CD4-positive, CD25-positive, alpha-beta regulatory T cell (primary cell): ENCODE results near the gene RBL2. TPM values are rescaled to one million over a fixed set of nuclear protein-coding genes. Genes with fewer than 3 reads are reported as not detected.
"Not testable (repeated sequence)": the region's sequence is repeated elsewhere in the genome, so short reads cannot be mapped to it uniquely, and the experiment has no call there.

Experiments used
- ATAC-seq, 2 donors: fragments of 150-1000 bp; cut with Tn5 transposase; one replicate each; pipeline ENCODE4 v1.10.0; 2021; ENCODE audit warnings: low read depth in 2 of 2, moderate number of reproducible peaks in 2 of 2, moderate library complexity in 1 of 2
- DNase-seq, 3 donors: peaks; one replicate each; pipeline versions ENCODE4 v3.0.0 to v3.0.0-alpha.2; 2012 to 2022; ENCODE audit warnings: mixed read lengths in 1 of 3
- H3K27ac ChIP-seq: one replicate; pipeline ENCODE4 v1.7.0; 2013; ENCODE audit warnings: mild to moderate bottlenecking, low read length; ENCODE audit not compliant: insufficient read depth, poor library complexity, severe bottlenecking
- H3K27me3 ChIP-seq: one replicate; pipeline ENCODE4 v1.7.0; 2013; ENCODE audit warnings: low read length; ENCODE audit not compliant: control insufficient read depth, insufficient read depth
- H3K36me3 ChIP-seq: one replicate; pipeline ENCODE4 v1.7.0; 2013; ENCODE audit warnings: mild to moderate bottlenecking, low read length, moderate library complexity; ENCODE audit not compliant: control insufficient read depth, insufficient read depth
- H3K4me1 ChIP-seq: 2 replicates; pipeline ENCODE4 v1.7.0; 2013; ENCODE audit warnings: mild to moderate bottlenecking, low read length; ENCODE audit not compliant: insufficient read depth, control insufficient read depth, poor library complexity, severe bottlenecking
- H3K4me3 ChIP-seq: one replicate; pipeline ENCODE4 v1.7.0; 2013; ENCODE audit warnings: low read depth, mild to moderate bottlenecking, low read length, moderate library complexity
- H3K9me3 ChIP-seq, 2 experiments: 1 replicate in 1 of 2; 2 replicates in 1 of 2; pipeline ENCODE4 v1.7.0; 2013; ENCODE audit warnings: low read length in 2 of 2, mild to moderate bottlenecking in 1 of 2, moderate library complexity in 1 of 2; ENCODE audit not compliant: control insufficient read depth in 2 of 2
- H3K27ac Mint-ChIP-seq, 3 donors: one replicate each; pipeline ENCODE4 v1.8.0; 2020 to 2022; ENCODE audit warnings: mild to moderate bottlenecking in 3 of 3, mixed read lengths in 3 of 3, moderate library complexity in 2 of 3
- H3K27me3 Mint-ChIP-seq: one replicate; pipeline ENCODE4 v1.8.0; 2022; ENCODE audit warnings: mild to moderate bottlenecking, mixed read lengths
- H3K36me3 Mint-ChIP-seq: one replicate; pipeline ENCODE4 v1.8.0; 2020; ENCODE audit warnings: mixed read lengths
- H3K4me1 Mint-ChIP-seq, 4 donors: one replicate each; pipeline ENCODE4 v1.8.0; 2020 to 2022; ENCODE audit warnings: mixed read lengths in 4 of 4, mild to moderate bottlenecking in 1 of 4
- H3K4me3 Mint-ChIP-seq, 4 donors: one replicate each; pipeline ENCODE4 v1.8.0; 2020 to 2022; ENCODE audit warnings: mild to moderate bottlenecking in 4 of 4, mixed read lengths in 4 of 4, moderate library complexity in 3 of 4
- H3K9me3 Mint-ChIP-seq, 7 donors: one replicate each; pipeline ENCODE4 v1.8.0; 2020 to 2022; ENCODE audit warnings: mixed read lengths in 7 of 7, mild to moderate bottlenecking in 3 of 7, moderate library complexity in 2 of 7
- polyA plus RNA-seq, 4 donors: library from polyadenylated mRNA; unstranded; fragments of 300-500 nt; fragmentation: Illumina TruSeq; gene quantifications; one replicate each; pipeline ENCODE4 v1.2.3, GENCODE V29; 2021
- total RNA-seq: library from RNA; stranded (reverse); gene quantifications from one replicate; pipeline ENCODE4 v1.2.3, GENCODE V29; 2022

RBL2 gene
- total and polyA plus RNA-seq, 5 donors from 2014 or later: 168 to 215 (median 208) TPM

DNA sequence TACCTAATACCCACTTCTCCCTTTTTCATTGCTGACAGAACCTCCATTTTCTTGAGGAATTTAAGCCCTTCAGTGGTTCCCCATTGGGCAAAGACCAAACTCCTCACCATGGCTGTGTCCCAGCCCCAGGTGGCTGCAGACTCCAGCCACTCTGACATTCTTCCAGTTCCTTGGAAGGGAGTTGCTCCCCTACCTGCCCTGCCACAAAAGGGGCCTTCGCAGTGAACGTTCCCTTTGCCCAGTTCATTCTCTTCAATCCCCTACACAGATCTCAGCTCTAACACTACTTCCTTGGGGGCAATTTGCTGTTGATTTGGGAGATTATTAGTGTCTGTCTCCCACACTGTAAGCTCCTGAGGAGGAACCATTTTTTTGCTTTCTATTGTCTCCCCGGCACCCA, 72.0 kb downstream of the RBL2 start:
- Histone ChIP-seq H3K9me3 (no peaks in the 10 kb centered on the region), H3K4me3 (no peak overlapping the region), H3K27me3 (no peaks in the 10 kb centered on the region), H3K4me1 (peaks cover 41% of the 10 kb centered on the region), H3K36me3 (no peaks in the 10 kb centered on the region), H3K27ac (no peak overlapping the region)
- Mint-ChIP-seq H3K4me1 (peaks cover 17 to 48% (median 24%) of the 10 kb centered on the region in 4 donors), H3K36me3 (no peaks in the 10 kb centered on the region), H3K9me3 (peaks cover 0 to 2% (median 0%) of the 10 kb centered on the region in 7 donors), H3K27ac (no peak overlapping the region), H3K4me3 (peak overlapping the region in 2 of 4 donors; percentile 43 to 92), H3K27me3 (peaks cover 4% of the 10 kb centered on the region)
- DNase-seq: no peak
- no peak for ATAC-seq

DNA sequence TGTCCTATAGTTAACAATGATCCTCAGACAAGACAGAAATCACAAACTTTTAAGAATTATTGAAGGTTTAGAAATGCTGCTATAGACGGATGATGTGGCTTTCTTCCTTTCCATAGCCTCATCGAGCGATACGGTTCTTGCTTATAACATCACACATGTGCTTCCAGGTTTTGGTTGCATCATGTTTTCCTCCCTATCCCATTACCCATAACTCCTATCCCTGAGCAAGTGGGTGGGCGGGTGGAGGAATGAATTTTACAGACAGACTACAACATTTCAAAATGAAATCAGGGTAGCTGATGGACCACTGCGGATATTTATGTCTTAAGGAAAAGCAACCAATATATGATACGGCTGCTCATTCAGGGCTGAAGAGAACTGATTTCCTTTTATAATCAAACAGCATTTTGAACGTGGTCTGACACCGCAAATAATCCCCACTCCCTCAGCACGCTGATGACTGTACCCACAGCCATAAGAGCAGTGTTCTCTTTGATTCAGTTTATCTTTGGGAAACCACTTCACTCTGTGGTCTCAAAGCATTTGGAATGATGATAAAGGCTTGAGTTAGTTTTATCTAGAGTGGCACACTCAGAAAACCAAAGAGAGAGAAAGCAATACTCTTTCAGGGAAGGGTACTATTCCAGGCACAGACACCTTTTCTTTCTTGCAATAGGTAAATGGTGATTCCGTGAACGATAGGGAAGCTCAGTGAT, 73.4 kb downstream of the RBL2 start:
- Histone ChIP-seq H3K4me3 (no peak overlapping the region), H3K27ac (no peak overlapping the region), H3K4me1 (peaks cover 36% of the 10 kb centered on the region), H3K36me3 (no peaks in the 10 kb centered on the region), H3K27me3 (no peaks in the 10 kb centered on the region), H3K9me3 (no peaks in the 10 kb centered on the region)
- Mint-ChIP-seq H3K27ac (no peak overlapping the region), H3K4me1 (peaks cover 16 to 47% (median 25%) of the 10 kb centered on the region in 4 donors), H3K4me3 (peak overlapping the region in 1 of 4 donors; percentile 81), H3K27me3 (peaks cover 4% of the 10 kb centered on the region), H3K9me3 (peaks cover 0 to 2% (median 0%) of the 10 kb centered on the region in 7 donors), H3K36me3 (no peaks in the 10 kb centered on the region)
- no peak for DNase-seq
- no peak for ATAC-seq

DNA sequence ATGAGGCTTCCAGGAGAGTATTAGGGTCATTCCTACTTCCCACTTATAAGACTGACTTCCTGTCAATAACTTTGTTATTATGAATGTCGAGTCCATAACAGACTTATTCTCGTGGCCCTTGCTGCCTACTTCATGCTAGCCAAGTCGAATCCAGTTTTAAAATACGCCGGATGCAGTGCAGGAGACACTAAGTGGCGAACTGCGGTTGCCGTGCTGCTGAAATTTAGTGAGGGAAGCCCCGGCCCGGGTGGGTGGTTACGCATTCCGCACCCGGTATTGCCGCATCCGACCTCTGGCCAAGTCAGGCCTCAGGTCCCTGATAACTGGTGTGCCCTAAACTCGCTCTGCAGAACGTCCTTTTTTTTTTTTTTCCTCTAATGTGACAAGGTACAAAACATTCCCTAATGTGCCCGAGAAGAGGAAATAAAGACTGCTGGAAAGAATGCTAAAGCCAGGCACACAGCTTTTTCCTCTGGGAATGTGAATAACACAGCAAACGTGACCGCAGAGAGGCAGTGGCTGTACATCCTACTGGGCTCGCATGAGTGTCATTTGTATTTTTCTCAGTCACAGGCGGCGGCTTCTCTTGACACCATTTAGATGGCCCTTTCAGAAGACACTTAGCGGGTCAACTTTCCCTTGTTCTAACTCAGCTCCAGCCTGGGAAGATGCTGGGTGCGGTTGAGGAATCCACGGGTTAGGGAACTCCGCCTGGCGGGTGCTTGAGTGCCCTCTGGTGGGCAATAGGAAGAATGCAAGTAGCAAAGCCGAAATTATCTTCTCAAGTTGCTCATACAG, 75.8 kb downstream of the RBL2 start:
- peak; percentile 45 to 61 (median 57) for DNase-seq
- H3K9me3 ChIP-seq: no peaks in the 10 kb centered on the region
- H3K27ac ChIP-seq: no peak overlapping the region
- peak overlapping the region; percentile 56 for H3K4me3 ChIP-seq
- Mint-ChIP-seq H3K4me3 (peak overlapping the region; percentile 55 to 79 (median 66)), H3K9me3 (peaks cover 0 to 2% (median 0%) of the 10 kb centered on the region in 7 donors), H3K4me1 (peaks cover 12 to 48% (median 27%) of the 10 kb centered on the region in 4 donors), H3K36me3 (peaks cover 3% of the 10 kb centered on the region), H3K27ac (peak overlapping the region in 2 of 3 donors; percentile 14 to 89), H3K27me3 (no peaks in the 10 kb centered on the region)
- peaks cover 22% of the 10 kb centered on the region for H3K4me1 ChIP-seq
- peak; percentile 53 to 62 for ATAC-seq
- no peaks in the 10 kb centered on the region for H3K36me3 ChIP-seq
- no peaks in the 10 kb centered on the region for H3K27me3 ChIP-seq

DNA sequence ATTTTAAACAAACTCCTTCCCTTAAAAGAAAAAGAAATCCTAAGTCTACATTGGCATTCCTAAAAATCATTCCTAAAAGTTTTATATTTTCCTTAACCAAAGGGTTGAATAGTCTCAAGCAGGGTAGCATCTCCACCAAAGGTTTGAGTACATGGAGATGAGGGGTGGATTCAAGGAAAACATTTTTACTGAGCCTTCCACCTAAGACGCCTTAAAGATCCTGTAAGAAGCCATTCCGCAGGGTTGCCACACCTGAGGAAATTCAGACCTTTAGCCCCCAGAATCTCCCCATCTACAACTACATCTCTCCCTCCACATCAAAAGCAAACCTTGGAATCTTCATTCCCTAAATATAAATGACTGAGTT, 76.4 kb downstream of the RBL2 start:
- Histone ChIP-seq H3K4me1 (peaks cover 24% of the 10 kb centered on the region), H3K27ac (no peak overlapping the region), H3K36me3 (no peaks in the 10 kb centered on the region), H3K27me3 (no peaks in the 10 kb centered on the region), H3K4me3 (peak overlapping the region; percentile 56), H3K9me3 (no peaks in the 10 kb centered on the region)
- peak overlapping the region in 2 of 3 donors; percentile 14 to 89 for H3K27ac Mint-ChIP-seq
- H3K36me3 Mint-ChIP-seq: peaks cover 3% of the 10 kb centered on the region
- H3K4me1 Mint-ChIP-seq: peaks cover 14 to 49% (median 27%) of the 10 kb centered on the region in 4 donors
- peak overlapping the region; percentile 55 to 79 (median 66) for H3K4me3 Mint-ChIP-seq
- peaks cover 0 to 2% (median 0%) of the 10 kb centered on the region in 7 donors for H3K9me3 Mint-ChIP-seq
- DNase-seq (no peak), ATAC-seq (no peak)
- no peaks in the 10 kb centered on the region for H3K27me3 Mint-ChIP-seq

DNA sequence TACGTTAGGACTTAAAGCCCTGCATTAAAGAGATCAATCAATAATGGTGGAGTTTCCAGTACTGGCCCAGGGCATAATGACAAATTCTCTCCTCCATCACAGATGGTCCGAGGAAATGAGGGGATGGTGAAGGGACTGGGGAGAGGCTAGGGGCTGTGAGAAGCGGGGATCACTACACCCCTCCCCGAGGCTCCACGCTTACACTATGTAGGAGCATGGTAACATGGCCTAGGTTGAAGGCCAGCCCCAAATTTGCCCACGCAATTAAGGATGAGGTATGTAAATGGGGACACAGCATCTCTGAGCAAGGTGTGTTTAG, 76.8 kb downstream of the RBL2 start:
- no peak for ATAC-seq
- no peaks in the 10 kb centered on the region for H3K27me3 Mint-ChIP-seq
- H3K9me3 Mint-ChIP-seq: peaks cover 0 to 2% (median 0%) of the 10 kb centered on the region in 7 donors
- H3K36me3 Mint-ChIP-seq: peaks cover 3% of the 10 kb centered on the region
- H3K4me3 Mint-ChIP-seq: no peak overlapping the region
- DNase-seq: no peak
- Histone ChIP-seq H3K9me3 (no peaks in the 10 kb centered on the region), H3K27me3 (no peaks in the 10 kb centered on the region), H3K36me3 (no peaks in the 10 kb centered on the region), H3K4me1 (peaks cover 27% of the 10 kb centered on the region), H3K27ac (no peak overlapping the region), H3K4me3 (no peak overlapping the region)
- H3K4me1 Mint-ChIP-seq: peaks cover 18 to 53% (median 31%) of the 10 kb centered on the region in 4 donors
- H3K27ac Mint-ChIP-seq: peak overlapping the region in 1 of 3 donors; percentile 89

DNA sequence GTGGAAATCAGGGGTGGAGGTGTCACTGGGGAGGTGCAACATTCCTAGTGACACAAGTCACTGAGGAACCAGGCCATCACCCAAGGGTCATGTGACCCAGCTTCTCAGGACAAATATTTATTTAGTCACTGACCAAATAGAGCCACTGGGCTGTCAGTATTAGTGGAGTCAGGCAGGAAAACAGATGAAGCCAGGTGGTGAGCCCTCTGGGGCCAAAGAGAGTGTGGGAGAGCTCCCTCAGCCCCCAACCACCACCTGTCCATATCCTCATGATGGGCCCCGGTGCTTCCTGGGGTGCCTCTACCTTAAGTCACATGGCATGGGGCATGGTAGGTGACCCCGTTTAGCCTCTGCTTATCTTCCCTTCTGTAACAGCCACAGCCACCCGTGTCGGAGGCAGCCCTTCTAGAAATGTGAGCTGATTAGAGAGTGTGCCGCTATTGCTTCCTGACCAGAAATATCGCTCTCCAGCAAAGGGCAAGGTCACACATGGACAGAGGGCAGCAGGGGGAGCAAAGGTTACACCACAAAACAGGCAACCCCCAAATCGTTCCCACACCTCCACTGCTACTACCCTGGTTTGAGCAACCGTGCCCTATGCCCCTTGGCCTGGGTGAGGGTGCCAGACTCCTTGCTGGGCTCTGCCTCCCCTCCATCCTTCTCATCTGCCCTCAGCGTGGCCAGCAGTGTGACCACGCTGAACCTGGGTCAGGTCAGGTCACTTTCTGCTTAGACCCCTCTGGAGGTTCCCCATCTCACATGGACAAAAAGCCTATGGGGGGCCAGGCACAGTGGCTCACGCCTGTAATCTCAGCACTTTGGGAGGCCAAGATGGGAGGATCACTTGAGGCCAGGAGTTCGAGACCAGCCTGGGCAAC, 77.4 kb downstream of the RBL2 start:
- ATAC-seq: no peak
- Histone ChIP-seq H3K9me3 (no peaks in the 10 kb centered on the region), H3K27me3 (no peaks in the 10 kb centered on the region), H3K4me3 (no peak overlapping the region), H3K27ac (no peak overlapping the region), H3K4me1 (peaks cover 33% of the 10 kb centered on the region), H3K36me3 (no peaks in the 10 kb centered on the region)
- Mint-ChIP-seq H3K9me3 (peaks cover 0 to 2% (median 0%) of the 10 kb centered on the region in 7 donors), H3K4me1 (peaks cover 22 to 59% (median 34%) of the 10 kb centered on the region in 4 donors), H3K27ac (peak overlapping the region in 2 of 3 donors; percentile 69 to 89), H3K4me3 (peak overlapping the region in 1 of 4 donors; percentile 64), H3K27me3 (no peaks in the 10 kb centered on the region), H3K36me3 (peaks cover 3% of the 10 kb centered on the region)
- no peak for DNase-seq

DNA sequence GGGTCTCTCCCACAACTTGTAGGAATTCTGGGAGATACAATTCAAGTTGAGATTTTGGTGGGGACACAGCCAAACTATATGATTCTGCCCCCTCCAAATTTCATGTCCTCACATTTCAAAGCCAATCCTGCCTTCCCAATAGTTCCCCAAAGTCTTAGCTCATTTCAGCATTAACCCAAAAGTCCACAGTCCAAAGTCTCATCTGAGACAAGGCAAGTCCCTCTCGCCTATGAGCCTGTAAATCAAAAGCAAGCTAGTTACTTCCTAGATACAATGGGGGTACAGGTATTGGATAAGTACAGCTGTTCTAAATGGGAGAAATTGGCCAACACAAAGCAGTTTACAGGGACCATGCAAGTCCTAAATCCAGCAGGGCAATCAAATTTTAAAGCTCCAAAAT, 78.5 kb downstream of the RBL2 start:
- Mint-ChIP-seq H3K4me3 (peak overlapping the region in 2 of 4 donors; percentile 58 to 64), H3K4me1 (peaks cover 25 to 70% (median 44%) of the 10 kb centered on the region in 4 donors), H3K27ac (peak overlapping the region in 1 of 3 donors; percentile 53)
- H3K36me3 Mint-ChIP-seq, H3K9me3 ChIP-seq, ATAC-seq, H3K4me3 ChIP-seq, H3K27me3 Mint-ChIP-seq, H3K27me3 ChIP-seq, H3K9me3 Mint-ChIP-seq, DNase-seq, H3K36me3 ChIP-seq, H3K27ac ChIP-seq: not testable (repeated sequence)
- peaks cover 44% of the 10 kb centered on the region for H3K4me1 ChIP-seq
